NCI-H748 (cell line): ENCODE measurements around the gene DROSHA.

Source experiments
- DNase-seq: peaks from one replicate; lab custom pipeline; 2025; ENCODE audit not compliant: unreplicated experiment; lab: John Stamatoyannopoulos, UW

Gene DROSHA

DNA sequence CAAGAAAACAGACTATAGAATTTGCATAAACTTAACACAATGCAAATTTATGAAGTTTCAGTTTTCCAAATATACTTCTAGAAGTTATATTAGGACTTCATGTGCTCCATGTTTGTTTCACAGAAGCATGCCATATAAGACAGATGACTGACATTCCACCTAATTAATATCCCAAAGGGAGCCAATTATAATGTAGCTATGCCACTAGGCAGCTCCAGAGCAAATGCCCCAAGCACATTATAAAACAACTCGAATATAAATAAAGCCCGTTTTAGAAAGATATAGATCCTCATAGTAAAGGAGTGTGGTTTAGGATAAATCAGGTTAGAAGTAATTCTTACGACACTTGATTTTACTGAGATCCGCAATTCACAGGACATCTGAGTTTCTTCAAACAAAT is 8.9 kb downstream of the DROSHA start:
- no peak for DNase-seq

DNA sequence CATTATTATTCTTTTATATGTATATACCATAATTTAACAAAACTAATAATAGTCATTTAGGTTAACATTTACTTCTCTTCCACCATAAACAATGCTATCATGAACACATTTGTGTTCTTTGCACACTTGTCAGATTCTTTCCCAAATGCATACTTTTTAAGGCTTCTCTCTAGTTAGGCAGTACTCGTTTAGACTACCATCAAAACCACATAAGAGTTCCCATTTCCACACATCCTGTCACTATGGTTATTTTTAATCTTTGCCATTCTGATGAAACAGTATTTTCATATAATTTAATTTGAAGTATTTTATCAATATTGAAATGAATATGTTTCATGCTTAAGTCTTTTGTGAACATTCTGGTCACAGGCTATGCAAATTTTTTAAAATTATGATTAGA is 15.1 kb downstream of the DROSHA start:
- DNase-seq = no peak

DNA sequence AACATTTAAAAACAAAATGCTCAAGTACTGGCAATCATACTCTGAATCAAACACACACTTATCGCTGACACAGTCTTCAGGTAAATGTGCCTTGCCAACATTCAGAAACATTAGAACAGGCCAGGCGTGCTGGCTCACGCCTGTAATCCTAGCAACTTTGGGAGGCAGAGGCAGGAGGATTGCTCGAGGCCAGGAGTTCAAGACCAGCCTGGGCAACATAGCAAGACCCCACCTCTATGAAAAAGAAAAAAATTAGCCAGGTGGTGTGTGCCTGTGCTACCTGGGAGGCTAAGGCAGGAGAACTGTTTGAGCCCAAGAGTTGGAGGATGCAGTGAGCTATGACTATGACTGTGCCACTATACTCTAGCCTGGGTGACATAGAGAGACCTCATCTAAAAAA is 20.6 kb downstream of the DROSHA start:
- no peak for DNase-seq

DNA sequence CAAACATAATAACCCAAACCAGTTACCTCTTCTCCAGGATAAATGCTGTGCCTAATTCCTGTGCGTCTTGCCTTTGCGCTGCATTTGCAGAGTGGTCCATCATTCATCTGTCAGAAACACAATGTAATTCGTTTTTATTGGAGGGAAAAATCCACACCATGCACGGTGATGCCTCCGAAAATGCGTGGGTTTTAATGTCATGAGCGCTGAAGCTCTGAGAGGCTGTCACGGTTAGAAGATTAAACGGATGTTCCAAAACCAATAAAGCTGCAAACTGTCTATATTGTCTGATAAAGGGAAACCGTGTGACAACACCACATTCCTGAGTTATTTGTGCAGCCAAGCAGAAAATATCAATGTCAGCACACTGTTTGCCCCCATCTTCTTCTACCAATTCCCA is 27.4 kb downstream of the DROSHA start:
- DNase-seq = no peak

DNA sequence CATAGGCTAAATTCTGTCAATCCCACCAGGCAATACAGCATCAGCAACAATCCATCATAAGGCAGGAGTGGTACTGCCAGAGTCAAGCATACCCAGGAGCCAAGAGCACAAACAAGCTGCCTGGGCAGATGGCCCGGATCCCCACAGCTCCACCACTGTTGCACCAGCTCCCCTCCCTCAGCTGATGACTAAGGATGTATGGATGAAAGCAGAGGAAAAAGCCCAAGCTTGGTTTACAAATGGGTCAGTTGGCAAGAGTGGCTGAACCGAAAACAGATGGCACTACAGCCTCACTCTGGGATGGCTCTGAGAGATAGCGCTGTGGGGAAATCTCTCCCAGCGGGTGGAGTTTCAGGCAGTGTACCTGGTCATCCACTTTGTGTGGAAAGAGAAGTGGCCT is 29.4 kb downstream of the DROSHA start:
- DNase-seq = no peak

DNA sequence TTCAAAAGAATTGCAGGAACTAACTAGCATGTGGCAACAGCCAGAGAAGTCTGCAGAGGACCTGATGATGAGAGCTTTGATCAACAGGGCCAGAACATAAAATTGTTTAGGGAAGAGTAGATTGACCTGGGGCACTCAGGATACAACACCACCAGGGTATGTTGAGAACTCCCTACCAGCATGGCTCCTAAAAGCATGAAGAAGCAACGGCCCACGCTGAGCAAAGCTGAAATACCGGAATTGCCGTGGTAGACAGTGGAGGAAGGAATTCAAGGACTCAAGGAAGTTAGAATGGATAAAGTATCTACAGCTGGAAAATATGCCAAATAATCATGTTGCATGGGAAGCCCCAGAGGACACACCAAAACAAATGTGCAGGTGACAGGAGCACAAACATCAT is 31.6 kb downstream of the DROSHA start:
- no peak for DNase-seq

DNA sequence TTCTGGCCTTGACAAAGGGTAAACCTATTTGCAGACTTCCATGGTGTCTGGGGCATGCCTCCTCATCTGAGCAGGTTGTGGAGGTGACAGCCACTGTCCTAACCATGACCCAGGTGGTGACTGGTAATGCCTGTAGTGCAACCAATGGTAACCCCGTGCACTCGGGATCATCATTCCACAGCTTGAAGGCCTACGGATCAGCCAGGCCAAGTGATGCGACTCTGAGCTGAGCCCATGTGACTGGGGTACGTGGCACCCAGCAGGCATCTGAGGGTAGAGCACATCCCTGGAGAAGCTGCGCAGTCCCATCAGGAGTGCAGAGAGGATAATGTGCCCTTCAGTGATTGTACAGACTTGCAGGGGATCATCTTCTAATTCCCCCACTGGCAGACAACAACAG is 35.0 kb downstream of the DROSHA start:
- no peak for DNase-seq

DNA sequence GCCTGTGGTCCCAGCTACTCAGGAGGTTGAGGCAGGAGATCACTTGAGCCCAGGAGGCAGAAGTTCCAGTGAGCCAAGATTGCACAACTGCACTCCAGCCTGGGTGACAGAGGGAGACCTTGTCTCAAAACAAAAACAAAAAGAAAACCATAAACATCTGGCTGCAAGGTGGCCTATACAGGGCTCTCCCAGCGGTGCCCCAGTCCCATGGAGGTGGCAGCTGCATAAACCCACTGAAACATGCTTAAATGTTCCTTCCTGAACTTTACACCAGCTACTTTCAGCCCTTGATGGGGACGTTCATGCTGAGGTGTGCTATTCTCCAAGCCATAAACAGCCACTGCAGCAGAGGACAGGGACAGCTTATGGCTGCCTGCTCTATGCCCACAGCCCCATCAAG is 35.6 kb downstream of the DROSHA start:
- DNase-seq = no peak

DNA sequence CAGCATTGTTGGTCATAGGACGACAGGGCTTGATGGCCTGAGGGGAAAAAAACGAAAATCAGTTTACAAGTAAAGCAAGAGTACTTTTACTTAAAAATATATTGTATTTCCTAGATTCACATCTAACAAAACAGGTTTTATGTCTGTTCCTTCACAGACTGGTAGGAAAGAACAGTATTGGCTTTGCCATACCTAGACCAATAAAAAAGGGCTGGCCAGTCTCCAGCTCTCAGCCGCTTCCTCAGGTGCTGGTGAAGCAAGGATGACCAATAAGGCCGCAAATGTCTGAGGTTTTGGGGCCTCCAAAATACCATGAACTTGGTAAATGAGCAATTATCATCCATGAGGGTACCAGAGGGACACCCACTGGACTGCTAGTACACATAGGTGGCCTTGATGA is 36.6 kb downstream of the DROSHA start:
- DNase-seq = no peak

DNA sequence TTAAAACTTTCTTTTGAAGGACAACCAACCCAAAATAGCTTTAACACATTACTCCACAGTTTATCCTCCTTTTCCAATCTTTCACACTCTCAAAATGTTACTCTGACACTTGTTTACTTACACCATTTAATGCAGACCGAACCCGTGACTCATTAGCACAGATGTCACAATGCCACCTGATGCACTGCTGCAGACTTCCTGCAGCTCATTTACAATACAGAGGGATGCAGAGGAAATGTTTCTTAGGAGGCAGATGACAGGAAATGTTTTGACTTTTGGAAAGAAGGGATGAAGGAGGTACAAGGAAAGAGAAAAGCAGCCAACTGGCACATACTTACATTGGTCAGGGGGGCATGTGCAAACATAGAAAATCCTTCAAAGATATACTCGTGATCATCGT is 39.0 kb downstream of the DROSHA start:
- DNase-seq = no peak

DNA sequence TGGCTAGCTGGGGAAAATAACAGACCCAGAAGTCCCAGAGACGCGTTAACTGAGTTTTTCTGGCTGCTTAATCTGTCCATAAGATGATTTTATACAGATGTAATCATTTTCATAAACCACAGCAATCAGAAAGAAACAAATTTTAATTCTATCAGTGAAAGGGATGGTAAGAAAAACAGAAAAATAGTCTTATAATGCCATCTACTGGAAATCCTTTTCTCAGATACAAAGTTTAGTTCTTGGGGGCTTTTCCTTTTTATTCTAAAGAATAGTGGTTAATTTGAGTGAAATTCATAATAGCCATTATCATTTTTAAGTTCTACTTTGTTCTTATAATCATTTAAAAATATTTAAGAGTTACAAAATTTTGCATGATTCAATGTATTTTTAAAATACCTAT is 44.4 kb downstream of the DROSHA start:
- no peak for DNase-seq

DNA sequence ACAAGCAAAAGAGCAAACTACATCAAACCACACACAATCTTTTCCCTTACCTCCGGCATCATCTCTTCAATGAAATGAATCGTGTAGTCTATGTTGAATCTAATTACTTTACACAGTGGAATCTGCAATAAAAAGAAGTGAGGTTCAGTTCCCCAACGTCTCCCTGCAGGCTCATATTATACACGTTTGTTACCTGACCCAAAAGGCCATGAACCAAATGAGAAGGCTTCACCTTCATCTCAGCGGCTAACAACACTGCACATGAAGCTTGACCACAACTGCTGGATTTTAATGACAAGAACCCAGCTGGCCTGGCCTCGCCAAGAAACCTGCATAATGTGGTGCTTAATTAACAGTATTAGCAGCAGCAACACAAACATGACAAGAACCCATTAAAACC is 45.5 kb downstream of the DROSHA start:
- DNase-seq = no peak

DNA sequence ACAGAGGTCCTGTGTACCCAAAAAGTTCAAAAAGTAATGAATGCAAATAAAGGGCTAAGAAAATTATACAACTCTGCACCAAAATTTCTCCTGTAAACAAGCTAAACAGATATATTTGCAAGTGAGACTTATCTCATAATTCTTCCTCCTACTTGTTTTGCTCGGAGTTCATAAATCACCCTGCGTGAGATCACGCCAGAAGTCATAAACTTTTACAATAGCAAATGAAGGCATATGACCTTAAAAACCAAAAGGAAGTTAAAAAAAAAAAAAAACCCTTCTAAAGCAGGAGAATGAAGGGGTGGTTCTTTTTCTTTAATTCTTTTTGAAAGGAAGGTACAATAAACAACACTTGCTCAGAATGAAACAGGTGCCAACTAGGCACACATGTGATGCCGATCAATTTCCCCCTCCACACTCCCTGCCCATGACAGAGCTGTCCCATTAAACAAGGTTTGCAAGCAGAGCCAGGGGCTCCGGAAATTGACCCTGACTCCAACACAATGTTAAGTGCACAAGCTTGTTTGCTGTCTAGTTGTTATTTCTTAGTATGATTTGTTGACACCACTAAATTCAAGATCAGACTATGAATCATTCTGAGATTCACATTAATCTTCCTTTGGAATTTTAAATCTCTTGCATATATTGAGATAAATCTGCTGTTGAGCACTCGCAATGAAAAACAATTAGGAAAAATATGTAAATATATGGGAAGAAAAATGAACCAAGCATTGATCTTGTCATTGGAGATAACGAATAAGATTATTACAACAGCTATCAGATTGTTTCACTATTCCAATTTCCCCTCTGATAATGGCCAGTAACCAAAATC is 46.3 kb downstream of the DROSHA start:
- DNase-seq = no peak

DNA sequence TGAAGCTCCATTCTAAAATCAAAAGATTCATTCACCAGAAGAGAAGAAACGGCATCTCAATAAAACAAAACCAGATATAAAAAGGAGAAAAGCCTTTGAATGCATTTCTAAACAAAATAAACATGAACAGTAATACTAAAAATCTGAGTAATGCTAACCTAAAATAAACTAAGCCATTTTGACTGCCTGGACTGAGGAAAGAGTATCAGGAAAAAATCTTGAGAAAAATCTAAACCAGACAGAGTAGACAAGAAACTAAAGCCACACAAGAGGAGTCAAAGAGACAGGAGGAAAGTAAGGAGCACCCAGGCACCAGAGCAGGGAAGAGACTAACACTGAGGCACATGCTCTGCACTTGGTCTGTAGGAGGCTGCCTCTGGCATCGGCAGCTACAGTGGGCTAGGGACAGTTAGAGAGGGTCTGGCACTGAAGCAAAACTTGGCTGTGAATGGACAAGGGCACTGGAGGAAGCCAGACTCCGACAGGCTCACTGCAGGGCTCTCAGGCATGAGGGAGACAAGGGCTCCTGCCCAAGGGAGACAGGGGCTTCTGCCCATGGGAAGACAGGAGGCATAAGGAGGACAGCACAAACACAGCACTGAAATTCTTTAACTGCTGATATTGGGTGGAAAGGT is 50.2 kb downstream of the DROSHA start:
- no peak for DNase-seq

DNA sequence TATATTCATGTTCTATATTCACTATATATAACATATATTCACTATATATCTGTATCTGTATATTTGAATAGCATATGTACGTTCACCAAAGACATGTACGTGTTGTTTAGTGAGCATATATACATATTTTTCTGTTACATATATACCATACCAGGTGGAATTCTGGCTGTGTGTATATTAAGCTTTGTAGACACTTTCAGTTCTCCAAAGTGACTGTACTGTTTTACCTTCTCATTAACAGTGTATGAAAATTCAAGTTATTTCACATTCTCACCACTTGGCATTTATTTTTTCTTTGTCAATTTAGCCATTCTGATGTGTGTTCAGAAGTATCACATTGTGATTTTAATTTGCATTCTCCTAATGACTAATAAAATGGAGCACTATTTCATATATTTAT is 52.2 kb downstream of the DROSHA start:
- no peak for DNase-seq

DNA sequence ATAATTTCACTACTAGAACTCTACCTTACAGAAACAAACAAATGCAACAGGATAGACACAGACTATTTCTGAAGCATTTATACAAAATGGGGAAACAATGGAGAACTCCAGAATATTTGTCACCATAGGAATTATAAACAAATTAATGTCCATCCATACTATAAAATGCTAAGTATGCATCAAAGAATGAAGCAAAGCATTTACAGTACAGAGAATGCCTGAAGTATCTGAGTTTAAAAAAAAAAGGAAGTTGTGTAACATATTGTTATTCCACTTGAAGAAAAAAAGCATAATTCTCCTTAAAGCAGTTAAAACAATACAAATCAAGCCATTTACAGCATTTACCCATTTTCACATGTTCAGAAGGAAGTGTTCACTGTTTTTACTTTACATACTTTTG is 53.0 kb downstream of the DROSHA start:
- no peak for DNase-seq

DNA sequence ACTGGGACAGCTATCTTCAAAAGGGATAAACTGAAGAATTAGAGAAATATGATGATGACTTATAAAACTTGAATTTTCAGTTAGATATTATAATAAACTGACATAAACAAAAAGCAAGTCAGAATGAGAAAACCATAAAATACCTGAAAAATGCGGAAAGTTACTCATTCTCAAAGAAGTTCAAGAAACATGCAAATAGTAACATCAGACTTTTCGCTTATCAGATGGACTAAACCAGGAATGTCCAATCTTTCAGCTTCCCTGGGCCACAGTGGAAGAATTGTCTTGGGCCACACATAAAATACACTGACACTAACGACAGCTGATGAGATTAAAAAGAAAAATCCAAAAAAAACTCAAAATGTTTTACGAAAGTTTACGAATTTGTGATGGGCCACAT is 53.9 kb downstream of the DROSHA start:
- DNase-seq = no peak

DNA sequence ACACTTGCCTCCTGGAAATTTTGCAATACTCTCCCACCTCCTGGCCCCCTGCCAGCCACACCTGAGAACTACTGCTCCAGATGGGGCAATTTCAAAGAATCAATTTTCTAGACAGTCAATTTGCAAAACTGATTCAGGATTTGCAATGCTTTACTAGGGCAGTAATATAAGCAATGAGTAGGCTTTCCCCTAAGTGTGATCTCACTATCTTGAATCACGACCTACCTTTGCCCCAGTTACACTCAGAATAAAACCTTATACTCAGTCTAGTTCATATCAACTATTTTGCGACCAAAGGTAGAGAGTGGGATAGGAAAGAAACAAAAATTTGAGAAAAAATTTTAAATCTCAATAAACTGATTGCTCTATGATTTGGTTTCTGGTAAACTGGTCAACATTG is 54.4 kb downstream of the DROSHA start:
- no peak for DNase-seq

DNA sequence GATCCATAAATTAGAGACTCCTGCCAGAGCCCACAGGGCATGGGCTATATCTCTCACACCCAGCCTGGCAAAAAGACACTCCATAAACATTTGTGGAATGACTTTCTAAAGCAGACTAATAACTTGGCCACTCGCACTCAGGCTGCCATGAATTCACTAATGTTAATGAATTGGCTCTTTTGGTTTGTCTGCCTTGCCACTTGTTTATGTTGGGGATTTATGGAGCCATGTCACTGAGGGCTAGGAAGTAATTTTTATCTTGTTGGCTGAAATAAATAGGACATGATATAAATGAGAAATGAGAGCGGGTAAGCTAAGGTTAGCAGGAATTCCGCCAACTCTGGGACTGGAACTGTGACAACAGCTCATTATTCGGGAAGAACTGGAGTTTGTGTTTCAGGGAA is 55.2 kb downstream of the DROSHA start:
- no peak for DNase-seq

DNA sequence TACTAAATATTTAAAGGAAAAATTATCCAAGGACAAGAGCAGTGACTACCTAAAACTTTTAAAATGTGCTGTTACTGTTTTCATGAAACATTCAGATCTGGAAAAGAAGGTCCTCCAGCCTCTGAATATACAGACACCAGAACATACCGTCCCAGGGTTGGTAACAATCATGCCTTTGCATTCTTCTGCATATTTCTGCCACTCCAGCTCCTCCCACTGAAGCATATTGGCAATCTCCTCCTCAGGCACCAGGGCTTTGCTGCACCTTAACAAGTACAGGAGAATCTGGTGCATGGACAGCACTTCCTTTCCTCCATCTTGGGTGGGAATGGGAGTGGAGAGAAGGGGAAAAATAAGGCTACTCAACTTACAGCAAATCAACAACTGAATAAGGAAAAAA is 60.0 kb downstream of the DROSHA start:
- no peak for DNase-seq

DNA sequence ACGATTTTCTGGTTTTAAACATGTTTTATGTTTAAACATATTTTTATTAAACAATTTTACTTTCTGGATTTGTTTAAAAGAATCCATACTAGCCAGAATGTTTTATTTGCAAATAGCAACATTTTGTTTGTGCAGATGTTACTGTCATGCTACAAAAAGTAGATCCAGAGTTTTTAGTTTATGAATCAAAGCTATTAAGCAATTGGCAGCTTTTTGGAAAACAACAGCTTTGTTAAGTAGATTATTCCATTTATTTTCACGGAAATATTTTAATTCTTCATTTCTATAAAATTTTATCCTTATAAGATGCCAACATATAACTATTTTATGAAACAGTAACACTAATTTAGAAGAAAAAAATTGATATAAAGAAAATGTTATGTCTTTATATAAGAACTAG is 60.9 kb downstream of the DROSHA start:
- no peak for DNase-seq

DNA sequence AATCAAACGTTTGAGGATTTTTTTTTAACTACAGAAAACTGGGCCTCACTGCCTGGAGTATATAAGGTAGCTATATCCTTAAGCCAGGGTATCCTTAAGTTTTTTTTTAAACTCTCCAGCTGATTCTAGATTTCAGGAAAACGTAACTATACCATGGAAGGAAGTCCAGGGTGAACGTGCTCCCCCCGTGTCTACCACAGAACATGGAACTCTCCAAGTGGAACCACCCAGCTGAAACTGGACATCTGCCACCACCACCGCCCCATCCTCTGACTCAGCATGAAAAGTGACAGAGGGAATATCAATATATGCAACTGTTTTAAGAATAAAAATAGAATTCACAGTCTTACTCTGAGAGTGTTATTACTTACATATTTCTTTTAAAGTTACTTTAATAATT is 61.3 kb downstream of the DROSHA start:
- DNase-seq = no peak

DNA sequence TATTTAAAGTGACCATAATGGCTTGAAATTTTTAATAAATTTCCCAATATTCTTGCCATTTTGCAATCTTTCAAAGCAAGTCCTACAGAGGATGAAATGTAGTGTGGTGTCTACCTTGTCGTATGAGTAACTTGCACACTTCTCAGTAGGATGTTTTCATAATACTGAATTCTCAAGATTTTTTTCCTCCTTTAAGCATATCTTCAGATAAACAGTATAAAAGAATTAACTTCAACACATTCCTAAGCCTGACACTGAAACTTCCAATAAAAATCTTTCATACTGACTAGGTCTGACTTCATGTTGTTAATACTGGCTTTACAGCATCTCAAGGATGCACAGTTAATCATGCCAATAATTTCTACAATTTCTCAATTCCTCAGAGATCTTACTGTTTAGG is 62.0 kb downstream of the DROSHA start:
- DNase-seq = no peak
